B cell (primary cell): ENCODE results near the gene CTIF.

ENCODE experiments used
- CTCF ChIP-seq: fragments of 200-600 bp; IDR thresholded peaks from one replicate; pipeline ENCODE4 v1.8.0; 2022; ENCODE audit warnings: antibody characterized with exemption, mild to moderate bottlenecking
- EZH2 ChIP-seq: IDR thresholded peaks from 2 replicates; pipeline ENCODE4 v1.6.1; 2012; ENCODE audit warnings: borderline replicate concordance, low read depth, mild to moderate bottlenecking, moderate library complexity, low read length; ENCODE audit not compliant: insufficient read depth, poor library complexity, severe bottlenecking

- no peak for TF ChIP-seq CTCF
- TF ChIP-seq EZH2 = no peak
Measured at GRCh38 chr18:48694295-48694694, 155.5 kb downstream of the CTIF start.
